IPS-NIHi7 (cell line): Measurements from ENCODE around the gene DCAKD.
A peak's percentile ranks its signal among the peaks of the same experiment; 100 is the strongest.

Source experiments
- DNase-seq: peaks from one replicate; pipeline ENCODE4 v3.0.0; 2012; ENCODE audit warnings: mixed read lengths; ENCODE audit errors: extremely low spot score

DCAKD gene

GRCh38 chr17:45031231-45032173, 19.9 kb downstream of the DCAKD start:
- no peak for DNase-seq

- DNase-seq: no peak
Measured at GRCh38 chr17:45030733-45031132, 20.7 kb downstream of the DCAKD start.

- no peak for DNase-seq
Measured at GRCh38 chr17:45029758-45030423, 21.5 kb downstream of the DCAKD start.

- DNase-seq: no peak
Measured at GRCh38 chr17:45029096-45029495, 22.3 kb downstream of the DCAKD start.

GRCh38 chr17:45022655-45023339, 28.6 kb downstream of the DCAKD start:
- DNase-seq: no peak

- DNase-seq: no peak
Measured at GRCh38 chr17:45022288-45022648, 29.2 kb downstream of the DCAKD start.

- peak; percentile 93 for DNase-seq
Measured at GRCh38 chr17:45021607-45022287, 29.7 kb downstream of the DCAKD start.

- no peak for DNase-seq
Measured at GRCh38 chr17:45020354-45021138, 30.9 kb downstream of the DCAKD start.

- no peak for DNase-seq
Measured at GRCh38 chr17:45018848-45019711, 32.4 kb downstream of the DCAKD start.

- no peak for DNase-seq
Measured at GRCh38 chr17:45018514-45018847, 33.0 kb downstream of the DCAKD start.

- DNase-seq: no peak
Measured at GRCh38 chr17:45016823-45017222, 34.6 kb downstream of the DCAKD start.

GRCh38 chr17:45016237-45016636, 35.2 kb downstream of the DCAKD start:
- DNase-seq: no peak

- no peak for DNase-seq
Measured at GRCh38 chr17:45013021-45013997, 38.1 kb downstream of the DCAKD start.

- DNase-seq: no peak
Measured at GRCh38 chr17:45011767-45012166, 39.7 kb downstream of the DCAKD start.

- DNase-seq: no peak
Measured at GRCh38 chr17:45009676-45010467, 41.6 kb downstream of the DCAKD start.

GRCh38 chr17:45008216-45008615, 43.2 kb downstream of the DCAKD start:
- DNase-seq: no peak

GRCh38 chr17:45006927-45007461, 44.4 kb downstream of the DCAKD start:
- peak; percentile 78 for DNase-seq

- DNase-seq: no peak
Measured at GRCh38 chr17:45005700-45006099, 45.7 kb downstream of the DCAKD start.
